B cell (primary cell): ENCODE results near the gene CORO2A. TPM values are rescaled to one million over a fixed set of nuclear protein-coding genes. Genes with fewer than 3 reads are reported as not detected.

ENCODE experiments used
- ATAC-seq: fragments of 200-7000 bp; cut with Tn5 transposase; one replicate; pipeline ENCODE4 v1.10.0; 2021; ENCODE audit warnings: low read depth, mild to moderate bottlenecking, moderate number of reproducible peaks, moderate library complexity
- CTCF ChIA-PET: fragments of 350-600 bp; sonication (Branson Sonifier 250); formaldehyde crosslinking; loops from one replicate; lab custom pipeline; 2021; ENCODE audit warnings: antibody characterized with exemption, inconsistent platforms; lab: Charles Lee
- POLR2A ChIA-PET: fragments of 350-600 bp; sonication (Branson Sonifier 250); formaldehyde crosslinking; loops from one replicate; lab custom pipeline; 2021; ENCODE audit warnings: antibody characterized with exemption; lab: Charles Lee
- DNase-seq: peaks from one replicate; pipeline ENCODE4 v3.0.0; 2013
- H2AFZ ChIP-seq: 2 replicates; pipeline ENCODE4 v1.6.1; 2012; ENCODE audit warnings: mild to moderate bottlenecking, low read depth, low read length; ENCODE audit not compliant: insufficient read depth, poor library complexity, severe bottlenecking
- H3K27ac ChIP-seq, 2 donors: 1 replicate in 1 of 2; 2 replicates in 1 of 2; pipeline ENCODE4 v1.5.1; 2012 to 2013; ENCODE audit warnings: low read length in 2 of 2, mild to moderate bottlenecking in 2 of 2, moderate library complexity in 1 of 2
- H3K27me3 ChIP-seq, 4 experiments: fragments of 200-600 bp in 1 of 4; sonication (generic) in 1 of 4; replicated peaks in 1 of 4; 1 replicate in 2 of 4; 2 replicates in 2 of 4; pipeline versions ENCODE4 v1.6.1 to v1.7.0; 2013 to 2016; ENCODE audit warnings: low read length in 3 of 4, mild to moderate bottlenecking in 2 of 4, mixed read lengths in 1 of 4, moderate library complexity in 1 of 4; ENCODE audit not compliant: insufficient read depth in 4 of 4, control insufficient read depth in 3 of 4; ENCODE audit errors: control extremely low read depth in 1 of 4
- H3K36me3 ChIP-seq, 2 experiments: replicated peaks in 1 of 2; 1 replicate in 1 of 2; 2 replicates in 1 of 2; pipeline versions ENCODE4 v1.6.1 to v1.7.1; 2013; ENCODE audit warnings: low read length in 1 of 2; ENCODE audit not compliant: insufficient read depth in 2 of 2, control insufficient read depth in 1 of 2; ENCODE audit errors: control extremely low read depth in 1 of 2, extremely low read depth in 1 of 2
- H3K4me1 ChIP-seq, 2 donors: fragments of 200-600 bp in 1 of 2; sonication (generic) in 1 of 2; 1 replicate in 1 of 2; 2 replicates in 1 of 2; pipeline versions ENCODE4 v1.5.1 to v1.6.1; 2013 to 2017; ENCODE audit warnings: low read length in 2 of 2; ENCODE audit not compliant: control insufficient read depth in 2 of 2, insufficient read depth in 2 of 2
- H3K4me2 ChIP-seq: replicated peaks from 2 replicates; pipeline ENCODE3; 2012; ENCODE audit warnings: mild to moderate bottlenecking, low read depth, low read length; ENCODE audit not compliant: poor library complexity, severe bottlenecking
- H3K4me3 ChIP-seq, 5 experiments: fragments of 200-600 bp in 1 of 5; sonication (generic) in 1 of 5; 1 replicate in 3 of 5; 2 replicates in 2 of 5; pipeline versions ENCODE4 v1.5.1 to v1.7.0; 2011 to 2016; ENCODE audit warnings: low read length in 4 of 5, mild to moderate bottlenecking in 4 of 5, low read depth in 2 of 5, control low read depth in 1 of 5, moderate library complexity in 1 of 5; ENCODE audit not compliant: insufficient read depth in 1 of 5; ENCODE audit errors: control extremely low read depth in 1 of 5, extremely low read depth in 1 of 5
- H3K79me2 ChIP-seq: fragments of 200-600 bp; sonication (generic); one replicate; pipeline ENCODE4 v1.6.0; 2016; ENCODE audit warnings: low read length; ENCODE audit not compliant: control insufficient read depth, insufficient read depth
- H3K9ac ChIP-seq: fragments of 200-600 bp; sonication (generic); 2 replicates; pipeline ENCODE4 v1.6.1; 2017; ENCODE audit warnings: mild to moderate bottlenecking, low read length, moderate library complexity
- H3K9me3 ChIP-seq, 3 donors: one replicate each; pipeline versions ENCODE4 v1.6.1 to v1.7.1; 2013; ENCODE audit warnings: low read length in 2 of 3; ENCODE audit not compliant: control insufficient read depth in 2 of 3, insufficient read depth in 1 of 3; ENCODE audit errors: control extremely low read depth in 1 of 3
- H4K20me1 ChIP-seq: 2 replicates; pipeline ENCODE4 v1.6.0; 2012; ENCODE audit warnings: mild to moderate bottlenecking, low read length; ENCODE audit not compliant: insufficient read depth, control insufficient read depth, poor library complexity, severe bottlenecking
- H3K27ac Mint-ChIP-seq: one replicate; pipeline ENCODE4 v1.8.0; 2021; ENCODE audit warnings: mixed read lengths
- H3K27me3 Mint-ChIP-seq: one replicate; pipeline ENCODE4 v1.8.0; 2021; ENCODE audit warnings: mixed read lengths
- H3K4me1 Mint-ChIP-seq: one replicate; pipeline ENCODE4 v1.8.0; 2021; ENCODE audit warnings: mixed read lengths
- H3K4me3 Mint-ChIP-seq: one replicate; pipeline ENCODE4 v1.8.0; 2021; ENCODE audit warnings: mixed read lengths
- H3K9me3 Mint-ChIP-seq: one replicate; pipeline ENCODE4 v1.8.0; 2022; ENCODE audit warnings: mixed read lengths; ENCODE audit not compliant: insufficient read depth
- CTCF ChIP-seq: fragments of 200-600 bp; IDR thresholded peaks from one replicate; pipeline ENCODE4 v1.8.0; 2022; ENCODE audit warnings: antibody characterized with exemption, mild to moderate bottlenecking
- EZH2 ChIP-seq: IDR thresholded peaks from 2 replicates; pipeline ENCODE4 v1.6.1; 2012; ENCODE audit warnings: borderline replicate concordance, low read depth, mild to moderate bottlenecking, moderate library complexity, low read length; ENCODE audit not compliant: insufficient read depth, poor library complexity, severe bottlenecking
- WGBS: methylation state at CpG from one replicate; pipeline ENCODE4 v1.1.5; 2013; ENCODE audit warnings: missing lambda C conversion rate; ENCODE audit not compliant: insufficient coverage; 5-methylcytosine and 5-hydroxymethylcytosine counted together
- intact Hi-C: fragments of 100-400 bp; cut with micrococcal nuclease; formaldehyde crosslinking; loops from one replicate; pipeline ENCODE4 v1.10.0; 2022
- polyA plus RNA-seq: library from polyadenylated mRNA; depleted of rRNA; stranded (reverse); fragments of >200 nt; gene quantifications from 2 replicates; pipeline ENCODE4 v1.2.3, GENCODE V29; 2012
- total RNA-seq, 2 donors: library from RNA; stranded (reverse); fragments of 120-200 nt in 1 of 2; gene quantifications; 1 replicate in 1 of 2; 2 replicates in 1 of 2; pipeline versions ENCODE4 v1.2.3 to v1.2.4, GENCODE V29; 2013 to 2022

Gene CORO2A
- total and polyA plus RNA-seq, 2 donors (not counting 1 experiment from before 2014, with no cell fraction given), result 1.1 to 2.0 TPM

GRCh38 chr9:98241357-98242300 lies 49.2 kb upstream of the CORO2A start:
- Mint-ChIP-seq H3K4me1 (no peaks in the 10 kb centered on the region), H3K4me3 (no peak overlapping the region), H3K27ac (no peak overlapping the region), H3K9me3 (no peaks in the 10 kb centered on the region), H3K27me3 (no peaks in the 10 kb centered on the region)
- Histone ChIP-seq H3K9ac (no peak overlapping the region), H4K20me1 (no peaks in the 10 kb centered on the region), H3K4me3 (no peak overlapping the region), H3K27ac (no peak overlapping the region), H3K4me2 (no peak overlapping the region), H2AFZ (no peak overlapping the region), H3K36me3 (peaks cover 0 to 4% of the 10 kb centered on the region in 2 experiments), H3K4me1 (no peaks in the 10 kb centered on the region), H3K9me3 (no peaks in the 10 kb centered on the region), H3K79me2 (no peaks in the 10 kb centered on the region), H3K27me3 (no peaks in the 10 kb centered on the region)
- ATAC-seq, result no peak
- DNase-seq, result no peak
- intact Hi-C loops, result no loop called here
- CTCF ChIA-PET, result interaction anchor here (0.5 to 1.2 kb wide), 2 partner anchors 36 to 898 kb away, joined by 3 to 4 read pairs; no protein-coding TSS in a partner anchor
- no peak for TF ChIP-seq CTCF
- TF ChIP-seq EZH2, result no peak
- POLR2A ChIA-PET, result interaction anchor here (0.6 kb wide), 1 partner anchor 184 kb away, joined by 3 read pairs; no protein-coding TSS in a partner anchor
- WGBS, result 91% methylated on average over 6 of the region's 8 CpGs

GRCh38 chr9:98240475-98240874 lies 48.0 kb upstream of the CORO2A start:
- no peaks in the 10 kb centered on the region for H3K79me2 ChIP-seq
- H3K9me3 ChIP-seq, result no peaks in the 10 kb centered on the region
- H3K36me3 ChIP-seq, result peaks cover 0 to 4% of the 10 kb centered on the region in 2 experiments
- H3K9ac ChIP-seq, result no peak overlapping the region
- Mint-ChIP-seq H3K27ac (no peak overlapping the region), H3K9me3 (no peaks in the 10 kb centered on the region), H3K27me3 (no peaks in the 10 kb centered on the region), H3K4me3 (no peak overlapping the region), H3K4me1 (no peaks in the 10 kb centered on the region)
- no peak overlapping the region for H3K4me2 ChIP-seq
- H4K20me1 ChIP-seq, result no peaks in the 10 kb centered on the region
- no peak for ATAC-seq
- no peak for DNase-seq
- H3K4me1 ChIP-seq, result no peaks in the 10 kb centered on the region
- H3K27me3 ChIP-seq, result no peaks in the 10 kb centered on the region
- intact Hi-C loops, result no loop called here
- WGBS, result 97% methylated on average over 3 of the region's 3 CpGs
- ChIA-PET CTCF (interaction anchor here (1.2 kb wide), 1 partner anchor 35 kb away, joined by 4 read pairs; no protein-coding TSS in a partner anchor), POLR2A (no interaction called here)
- no peak overlapping the region for H2AFZ ChIP-seq
- TF ChIP-seq EZH2 (no peak), CTCF (no peak)
- no peak overlapping the region for H3K4me3 ChIP-seq
- no peak overlapping the region for H3K27ac ChIP-seq
